ENCODE data around the gene TMEM187.

DNA sequence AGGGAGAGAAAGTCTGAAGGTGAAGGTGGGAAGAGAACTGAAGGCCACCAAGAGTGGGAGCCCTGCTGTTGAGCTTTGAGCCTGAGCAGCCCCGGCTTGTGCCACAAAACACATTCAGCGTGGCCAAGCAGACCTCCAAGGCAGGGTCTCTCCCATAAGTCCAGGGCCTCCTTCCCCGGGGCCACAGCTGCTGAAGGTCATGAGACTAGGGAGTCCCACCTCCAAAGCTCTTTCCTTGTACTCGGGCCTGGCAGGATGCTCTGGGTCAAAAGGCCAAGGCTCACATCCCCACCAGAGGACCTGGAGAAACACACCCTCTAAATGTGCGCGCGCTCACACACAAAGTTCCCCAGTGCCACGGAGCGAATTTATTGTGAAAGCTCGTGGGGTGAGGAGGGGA is 43.0 kb upstream of the TMEM187 start:
- TF ChIP-seq FOS (IDR thresholded peaks at IDR 0.05; ENCODE audit: borderline replicate concordance, extremely low read depth, insufficient read length) (no peak), EZH2 (IDR thresholded peaks at IDR 0.05; ENCODE audit: borderline replicate concordance, control insufficient read depth, low read depth, low read length) (no peak), EGR1 (IDR thresholded peaks at IDR 0.05; ENCODE audit: borderline replicate concordance in 1 of 2, low read depth in 2 of 2, low read length in 2 of 2) (no peak), JUNB (IDR thresholded peaks at IDR 0.05) (no peak), SMC3 (IDR thresholded peaks at IDR 0.05; ENCODE audit: borderline replicate concordance, low read length) (no peak), TBL1XR1 (IDR thresholded peaks at IDR 0.05; ENCODE audit: low read depth, low read length) (no peak), IKZF1 (conservative IDR thresholded peaks at IDR 0.05) (no peak), MXI1 (IDR thresholded peaks at IDR 0.05; ENCODE audit: low read depth, low read length) (no peak), HDAC6 (IDR thresholded peaks at IDR 0.05; ENCODE audit: unreplicated experiment) (no peak)
- TF ChIP-seq, protein P1, sequence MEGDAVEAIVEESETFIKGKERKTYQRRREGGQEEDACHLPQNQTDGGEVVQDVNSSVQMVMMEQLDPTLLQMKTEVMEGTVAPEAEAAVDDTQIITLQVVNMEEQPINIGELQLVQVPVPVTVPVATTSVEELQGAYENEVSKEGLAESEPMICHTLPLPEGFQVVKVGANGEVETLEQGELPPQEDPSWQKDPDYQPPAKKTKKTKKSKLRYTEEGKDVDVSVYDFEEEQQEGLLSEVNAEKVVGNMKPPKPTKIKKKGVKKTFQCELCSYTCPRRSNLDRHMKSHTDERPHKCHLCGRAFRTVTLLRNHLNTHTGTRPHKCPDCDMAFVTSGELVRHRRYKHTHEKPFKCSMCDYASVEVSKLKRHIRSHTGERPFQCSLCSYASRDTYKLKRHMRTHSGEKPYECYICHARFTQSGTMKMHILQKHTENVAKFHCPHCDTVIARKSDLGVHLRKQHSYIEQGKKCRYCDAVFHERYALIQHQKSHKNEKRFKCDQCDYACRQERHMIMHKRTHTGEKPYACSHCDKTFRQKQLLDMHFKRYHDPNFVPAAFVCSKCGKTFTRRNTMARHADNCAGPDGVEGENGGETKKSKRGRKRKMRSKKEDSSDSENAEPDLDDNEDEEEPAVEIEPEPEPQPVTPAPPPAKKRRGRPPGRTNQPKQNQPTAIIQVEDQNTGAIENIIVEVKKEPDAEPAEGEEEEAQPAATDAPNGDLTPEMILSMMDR (IDR thresholded peaks at IDR 0.05 in 2 of 3, conservative IDR thresholded peaks at IDR 0.05 in 1 of 3; ENCODE audit: control insufficient read depth in 2 of 3, extremely low read depth in 1 of 3, insufficient read depth in 1 of 3, low read depth in 3 of 3, low read length in 3 of 3) = no peak
- TF ChIP-seq, protein P2, sequence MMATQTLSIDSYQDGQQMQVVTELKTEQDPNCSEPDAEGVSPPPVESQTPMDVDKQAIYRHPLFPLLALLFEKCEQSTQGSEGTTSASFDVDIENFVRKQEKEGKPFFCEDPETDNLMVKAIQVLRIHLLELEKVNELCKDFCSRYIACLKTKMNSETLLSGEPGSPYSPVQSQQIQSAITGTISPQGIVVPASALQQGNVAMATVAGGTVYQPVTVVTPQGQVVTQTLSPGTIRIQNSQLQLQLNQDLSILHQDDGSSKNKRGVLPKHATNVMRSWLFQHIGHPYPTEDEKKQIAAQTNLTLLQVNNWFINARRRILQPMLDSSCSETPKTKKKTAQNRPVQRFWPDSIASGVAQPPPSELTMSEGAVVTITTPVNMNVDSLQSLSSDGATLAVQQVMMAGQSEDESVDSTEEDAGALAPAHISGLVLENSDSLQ (IDR thresholded peaks at IDR 0.05) = no peak
- TF ChIP-seq, protein P3, sequence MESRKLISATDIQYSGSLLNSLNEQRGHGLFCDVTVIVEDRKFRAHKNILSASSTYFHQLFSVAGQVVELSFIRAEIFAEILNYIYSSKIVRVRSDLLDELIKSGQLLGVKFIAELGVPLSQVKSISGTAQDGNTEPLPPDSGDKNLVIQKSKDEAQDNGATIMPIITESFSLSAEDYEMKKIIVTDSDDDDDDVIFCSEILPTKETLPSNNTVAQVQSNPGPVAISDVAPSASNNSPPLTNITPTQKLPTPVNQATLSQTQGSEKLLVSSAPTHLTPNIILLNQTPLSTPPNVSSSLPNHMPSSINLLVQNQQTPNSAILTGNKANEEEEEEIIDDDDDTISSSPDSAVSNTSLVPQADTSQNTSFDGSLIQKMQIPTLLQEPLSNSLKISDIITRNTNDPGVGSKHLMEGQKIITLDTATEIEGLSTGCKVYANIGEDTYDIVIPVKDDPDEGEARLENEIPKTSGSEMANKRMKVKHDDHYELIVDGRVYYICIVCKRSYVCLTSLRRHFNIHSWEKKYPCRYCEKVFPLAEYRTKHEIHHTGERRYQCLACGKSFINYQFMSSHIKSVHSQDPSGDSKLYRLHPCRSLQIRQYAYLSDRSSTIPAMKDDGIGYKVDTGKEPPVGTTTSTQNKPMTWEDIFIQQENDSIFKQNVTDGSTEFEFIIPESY (IDR thresholded peaks at IDR 0.05) = no peak
- TF ChIP-seq, protein P4, sequence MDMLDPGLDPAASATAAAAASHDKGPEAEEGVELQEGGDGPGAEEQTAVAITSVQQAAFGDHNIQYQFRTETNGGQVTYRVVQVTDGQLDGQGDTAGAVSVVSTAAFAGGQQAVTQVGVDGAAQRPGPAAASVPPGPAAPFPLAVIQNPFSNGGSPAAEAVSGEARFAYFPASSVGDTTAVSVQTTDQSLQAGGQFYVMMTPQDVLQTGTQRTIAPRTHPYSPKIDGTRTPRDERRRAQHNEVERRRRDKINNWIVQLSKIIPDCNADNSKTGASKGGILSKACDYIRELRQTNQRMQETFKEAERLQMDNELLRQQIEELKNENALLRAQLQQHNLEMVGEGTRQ (IDR thresholded peaks at IDR 0.05; ENCODE audit: borderline replicate concordance, low read depth, low read length) = no peak

Data from GM12878 (cell line).